NCI-H1436 treated with DMSO at 0.1 percent for 48 hours (cell line): ENCODE data around the gene MTCL1.

Experiments
- DNase-seq: peaks from one replicate; lab custom pipeline; 2025; lab: John Stamatoyannopoulos, UW

Gene MTCL1

DNA sequence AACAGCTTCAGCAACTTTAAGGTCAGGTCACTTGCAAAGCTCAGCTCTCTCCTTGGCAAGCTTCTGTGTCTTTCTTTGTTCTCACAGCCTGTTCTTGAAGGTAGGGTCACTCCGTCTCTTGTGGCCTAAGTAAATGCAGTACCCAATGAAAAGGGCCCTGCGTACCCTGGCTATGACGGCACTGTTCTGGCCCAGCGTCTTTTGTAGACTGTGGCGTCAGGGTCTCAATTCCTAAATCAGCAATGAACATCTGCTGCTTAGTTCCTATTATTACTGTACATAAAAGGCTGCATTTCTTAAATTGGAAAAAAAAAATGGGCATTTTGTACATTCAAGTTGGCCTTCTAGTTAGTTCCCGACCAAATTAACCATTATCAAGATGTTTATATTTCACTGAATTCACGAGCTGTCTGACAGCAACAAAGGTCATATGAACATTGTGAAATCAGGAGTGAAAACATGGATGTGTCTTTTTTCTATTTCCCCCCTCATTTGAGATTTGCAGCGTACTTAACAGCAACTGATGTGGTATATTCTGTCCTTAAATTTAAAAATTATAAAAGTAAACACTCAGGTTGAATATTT is 17.0 kb upstream of the MTCL1 start:
- no peak for DNase-seq

GRCh38 chr18:8688816-8689215 is 16.5 kb upstream of the MTCL1 start:
- no peak for DNase-seq

DNA sequence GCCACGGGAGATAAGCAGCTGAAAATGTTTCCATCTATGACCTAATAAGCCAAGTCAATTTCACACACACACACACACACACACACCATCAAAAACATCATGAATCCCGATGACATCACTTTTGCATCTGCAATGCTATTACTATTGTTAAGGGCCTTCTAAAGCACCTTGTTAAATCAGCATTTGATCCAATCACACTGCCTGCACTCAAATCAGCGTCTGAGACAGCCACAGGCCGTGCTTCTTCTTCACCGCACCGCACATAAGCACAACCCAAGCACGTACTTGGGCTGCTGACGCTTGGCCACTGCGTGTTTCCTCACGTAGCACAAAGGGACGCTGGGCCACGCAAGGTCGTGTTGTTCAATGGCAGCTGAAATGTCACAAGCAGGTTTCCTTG is 15.8 kb upstream of the MTCL1 start:
- no peak for DNase-seq

DNA sequence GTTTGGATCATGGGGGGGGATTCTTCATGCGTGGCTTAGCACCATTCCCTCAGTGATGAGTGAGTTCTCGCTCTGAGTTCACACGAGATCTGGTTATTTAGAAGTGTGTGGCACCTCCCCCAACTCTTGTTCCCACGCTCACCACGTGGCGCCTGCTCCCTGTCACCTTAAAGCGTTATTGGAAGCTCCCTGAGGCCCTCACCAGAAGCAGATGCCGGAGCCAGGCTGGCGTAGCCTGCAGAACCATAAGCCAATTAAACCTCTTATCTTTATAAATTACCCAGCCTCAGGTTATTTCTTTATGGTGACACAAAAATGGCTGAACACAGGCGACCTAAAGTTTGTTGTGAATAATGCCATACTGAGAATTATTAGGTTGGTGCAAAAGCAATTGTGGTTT is 10.5 kb upstream of the MTCL1 start:
- DNase-seq: no peak

- no peak for DNase-seq
These were observed 9.3 kb upstream of the MTCL1 start for GRCh38 chr18:8695932-8696517.

- DNase-seq: no peak
These were observed 8.6 kb upstream of the MTCL1 start for GRCh38 chr18:8696749-8697211.

DNA sequence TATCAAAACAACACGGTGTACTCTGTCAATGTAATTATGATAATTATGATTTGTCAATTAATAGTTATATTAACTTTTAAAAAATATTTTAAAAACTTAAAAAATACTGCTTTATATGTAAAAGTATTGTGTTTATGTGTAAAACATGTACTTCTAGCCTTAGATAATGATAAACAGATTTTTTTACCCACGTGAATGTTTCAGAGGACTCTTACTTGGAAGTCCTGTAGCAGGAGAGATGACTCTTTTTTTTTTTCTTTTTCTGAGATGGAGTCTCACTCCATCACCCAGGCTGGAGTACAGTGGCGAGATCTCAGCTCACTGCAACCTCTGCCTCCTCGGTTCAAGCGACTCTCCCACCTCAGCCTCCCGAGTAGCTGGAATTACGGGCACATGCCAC is 6.2 kb upstream of the MTCL1 start:
- no peak for DNase-seq

- no peak for DNase-seq
These were observed 5.4 kb upstream of the MTCL1 start for GRCh38 chr18:8699948-8700347.

DNA sequence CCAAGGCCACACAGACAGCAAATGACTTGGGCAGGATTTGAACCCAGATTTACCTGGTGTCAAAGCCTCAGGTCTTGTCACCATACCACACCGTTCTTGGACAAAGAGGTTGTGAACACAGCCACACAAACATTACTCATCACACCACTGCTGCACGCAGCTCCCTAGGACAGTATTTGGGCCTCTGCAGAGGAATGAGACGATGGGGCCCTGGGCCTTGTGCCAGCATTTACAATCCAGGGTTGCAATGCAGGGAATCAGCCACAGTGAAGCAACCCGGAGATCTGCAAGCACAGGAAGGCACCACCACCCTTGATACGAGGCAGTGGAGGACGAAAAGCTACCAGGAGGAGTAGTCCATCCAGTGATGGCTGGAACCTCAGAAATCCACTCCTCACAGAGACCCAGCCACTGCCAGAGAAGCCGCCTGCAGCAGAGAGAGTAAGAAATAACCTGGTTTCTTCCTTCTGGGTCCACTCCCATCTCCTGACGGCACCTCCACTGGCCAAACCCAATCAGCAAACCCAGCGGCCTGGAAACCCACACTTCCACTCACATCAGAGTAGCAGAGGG is 3.7 kb upstream of the MTCL1 start:
- no peak for DNase-seq

GRCh38 chr18:8702668-8703067 is 2.7 kb upstream of the MTCL1 start:
- no peak for DNase-seq

- DNase-seq: no peak
These were observed 2.2 kb upstream of the MTCL1 start for GRCh38 chr18:8703092-8703709.

GRCh38 chr18:8703781-8704301 is 1.5 kb upstream of the MTCL1 start:
- no peak for DNase-seq

DNA sequence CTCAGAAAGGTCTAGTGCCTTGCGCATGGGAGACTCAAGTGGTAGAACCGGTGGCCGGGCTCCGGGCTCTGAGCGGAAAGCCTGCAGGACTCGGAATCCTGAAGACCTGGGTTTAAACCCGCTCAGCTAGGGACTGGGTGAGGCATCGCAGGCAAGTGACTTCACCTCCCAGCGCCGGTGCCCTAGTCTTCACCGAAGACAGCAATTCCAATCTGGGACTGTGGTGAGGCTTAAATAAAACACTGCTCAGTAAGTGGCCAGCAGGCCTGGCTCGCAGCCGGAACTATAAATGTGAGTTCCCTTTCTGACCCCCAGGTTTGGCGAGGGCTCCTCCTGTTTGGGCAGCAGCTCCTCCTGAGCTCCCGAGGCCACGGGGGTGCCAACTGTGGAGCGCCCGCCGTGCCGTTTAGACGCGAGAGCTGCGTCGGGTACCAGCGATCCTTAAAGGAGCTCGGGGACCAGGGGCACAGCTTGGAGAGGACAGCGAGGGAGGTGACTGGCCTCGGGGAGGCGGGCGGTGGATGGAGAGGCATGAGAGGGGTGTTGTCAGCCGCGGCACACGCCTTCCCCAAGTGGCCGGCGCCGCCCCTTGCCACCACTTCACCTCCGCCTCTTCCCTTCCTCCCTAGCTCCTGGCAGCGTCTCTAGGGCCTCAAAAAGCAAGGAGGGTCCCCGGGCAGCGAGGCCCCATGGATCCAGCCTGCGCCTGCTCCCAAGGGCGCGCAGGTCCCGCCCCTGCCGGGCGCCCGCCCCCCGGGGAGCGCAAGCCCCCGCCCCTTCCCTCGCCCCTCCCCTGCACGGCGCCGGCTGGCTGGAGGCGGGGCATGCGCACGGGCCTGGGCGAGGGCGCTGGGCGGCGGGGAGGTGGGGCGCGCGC is 757 bp upstream of the MTCL1 start:
- DNase-seq: peak; percentile 48

DNA sequence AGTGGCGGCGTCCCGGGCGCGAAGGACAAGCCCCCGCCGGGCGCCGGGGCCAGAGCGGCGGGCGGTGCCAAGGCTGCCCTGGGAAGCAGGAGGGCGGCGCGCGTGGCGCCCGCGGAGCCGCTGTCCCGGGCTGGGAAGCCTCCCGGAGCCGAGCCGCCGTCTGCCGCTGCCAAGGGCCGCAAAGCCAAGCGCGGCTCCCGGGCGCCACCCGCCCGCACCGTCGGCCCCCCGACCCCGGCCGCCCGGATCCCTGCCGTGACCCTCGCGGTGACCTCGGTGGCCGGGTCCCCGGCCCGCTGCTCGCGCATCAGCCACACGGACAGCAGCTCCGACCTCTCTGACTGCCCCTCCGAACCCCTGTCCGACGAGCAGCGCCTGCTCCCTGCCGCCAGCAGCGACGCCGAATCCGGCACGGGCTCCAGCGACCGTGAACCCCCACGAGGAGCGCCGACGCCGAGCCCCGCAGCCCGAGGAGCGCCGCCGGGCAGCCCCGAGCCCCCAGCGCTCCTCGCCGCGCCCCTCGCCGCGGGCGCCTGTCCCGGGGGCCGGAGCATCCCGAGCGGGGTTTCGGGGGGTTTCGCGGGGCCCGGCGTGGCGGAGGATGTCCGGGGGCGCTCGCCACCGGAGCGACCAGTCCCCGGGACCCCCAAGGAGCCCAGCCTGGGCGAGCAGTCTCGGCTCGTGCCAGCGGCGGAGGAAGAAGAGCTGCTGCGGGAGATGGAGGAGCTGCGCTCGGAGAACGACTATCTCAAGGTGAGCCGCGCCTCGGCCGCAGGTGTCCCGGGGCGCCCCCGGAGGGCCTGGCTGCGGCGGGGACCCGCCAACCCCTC is 820 bp downstream of the MTCL1 start:
- no peak for DNase-seq

GRCh38 chr18:8706791-8707555 is 1.6 kb downstream of the MTCL1 start:
- DNase-seq: no peak

DNA sequence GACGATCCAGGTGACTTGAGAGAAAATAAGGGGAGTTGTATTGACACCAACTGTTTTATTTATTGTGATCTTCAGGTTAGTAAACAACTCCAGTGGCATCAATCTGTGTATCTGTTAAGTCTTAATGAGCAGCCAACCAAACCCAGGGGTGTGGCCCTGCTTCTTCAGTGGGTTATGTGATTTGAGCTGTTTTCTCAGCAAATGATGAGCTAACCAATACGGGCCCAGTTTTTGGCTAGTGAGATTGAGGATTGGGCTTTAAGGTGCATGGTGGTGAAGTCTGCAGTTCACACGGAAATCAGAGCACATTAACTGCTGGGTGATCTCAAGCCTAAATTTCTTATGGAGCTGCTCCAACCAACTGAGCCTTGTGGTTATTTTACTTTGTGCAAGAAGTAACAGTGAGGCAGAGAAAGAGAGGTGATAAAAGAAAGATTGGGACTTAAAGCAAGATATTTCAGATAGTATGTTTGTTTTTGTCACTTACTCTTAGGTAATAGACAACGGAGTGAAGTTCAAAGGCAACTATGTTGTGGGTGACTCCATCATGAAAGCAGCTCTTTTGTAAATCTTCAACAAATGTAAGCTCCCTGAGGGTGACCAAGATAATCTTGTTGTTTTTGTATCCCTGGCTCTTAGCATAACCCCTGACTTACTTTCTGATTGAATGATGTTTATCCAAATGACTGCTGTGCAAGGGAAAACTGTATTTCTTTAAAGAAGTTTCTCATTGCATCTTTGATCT is 2.4 kb downstream of the MTCL1 start:
- DNase-seq: no peak

- DNase-seq: no peak
These were observed 3.3 kb downstream of the MTCL1 start for GRCh38 chr18:8708670-8709069.

DNA sequence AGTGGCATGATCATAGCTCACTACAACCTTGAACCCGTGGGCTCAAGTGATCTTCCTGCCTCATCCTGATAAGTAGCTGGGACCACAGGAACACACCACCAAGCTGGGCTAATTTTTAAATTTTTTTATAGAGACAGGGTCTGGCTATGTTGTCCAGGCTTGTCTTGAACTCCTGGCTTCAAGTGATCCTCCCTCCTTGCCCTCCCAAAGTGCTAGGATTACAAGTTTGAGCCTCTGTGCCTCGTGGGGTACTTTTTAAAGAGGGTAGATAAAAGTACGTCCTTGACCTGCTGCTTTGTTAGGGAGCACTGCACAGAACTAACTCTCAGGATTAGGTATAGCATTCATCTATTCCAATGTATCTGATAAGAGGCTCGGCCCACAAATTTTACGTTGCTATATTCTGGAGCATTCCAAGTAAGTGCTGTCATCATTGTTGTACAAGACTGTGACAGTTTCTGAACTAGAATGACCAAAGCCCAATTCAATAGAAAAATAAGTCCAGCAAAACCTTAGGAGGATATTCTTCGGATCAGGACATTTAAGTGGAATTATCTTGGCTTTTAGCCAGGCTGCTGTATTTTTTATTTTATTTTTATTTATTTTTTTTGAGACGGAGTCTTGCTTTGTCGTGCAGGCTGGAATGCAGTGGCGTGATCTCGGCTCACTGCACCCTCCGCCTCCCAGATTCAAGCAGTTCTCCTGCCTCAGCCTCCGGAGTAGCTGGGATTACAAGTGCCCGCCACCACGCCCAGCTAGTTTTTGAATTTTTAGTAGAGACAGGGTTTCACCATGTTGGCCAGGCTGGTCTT is 4.1 kb downstream of the MTCL1 start:
- DNase-seq: no peak

GRCh38 chr18:8711736-8712135 is 6.4 kb downstream of the MTCL1 start:
- DNase-seq: no peak
